Epithelial cell of proximal tubule (primary cell): ENCODE measurements around the gene GSPT1. TPM values are rescaled to one million over a fixed set of nuclear protein-coding genes. Genes with fewer than 3 reads are reported as not detected.
"Not testable (repeated sequence)": the region's sequence is repeated elsewhere in the genome, so short reads cannot be mapped to it uniquely, and the experiment has no call there.

ENCODE experiments used
- DNase-seq: peaks from one replicate; pipeline ENCODE4 v3.0.0-alpha.2; 2011; ENCODE audit warnings: low read depth
- H3K4me3 ChIP-seq: 2 replicates; pipeline ENCODE4 v1.5.1; 2011; ENCODE audit warnings: low read depth, mild to moderate bottlenecking, low read length
- total RNA-seq: library from RNA; depleted of rRNA; stranded (reverse); fragments of >200 nt; gene quantifications from 2 replicates; pipeline ENCODE4 v1.2.3, GENCODE V29; 2015
- TF ChIP-seq, protein P1 (sequence below): conservative IDR thresholded peaks from 2 replicates; pipeline ENCODE4 v1.5.1; 2012; ENCODE audit warnings: low read depth, mild to moderate bottlenecking, low read length

Gene GSPT1
- total RNA-seq, 1 donor from 2014 or later: 87.3 TPM

DNA sequence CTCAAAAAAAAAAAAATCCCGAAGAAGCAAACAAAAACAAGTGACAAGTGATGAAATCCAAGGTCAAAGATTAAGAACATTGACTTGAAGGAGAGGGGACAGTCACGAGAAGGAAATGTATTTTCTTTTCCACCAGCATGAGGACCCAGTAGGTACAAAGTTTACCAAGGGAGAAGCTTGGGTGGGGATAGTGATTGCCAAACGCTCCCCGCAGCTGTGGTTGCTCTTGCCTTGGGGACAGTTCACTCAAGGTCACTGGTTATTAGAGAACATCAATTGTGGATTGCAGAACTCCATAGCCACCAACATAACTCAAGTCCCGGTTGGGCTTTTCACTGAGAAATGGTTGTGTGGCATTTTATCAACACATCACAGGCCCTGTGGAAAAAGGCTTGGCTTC lies 91.4 kb downstream of the GSPT1 start:
- TF ChIP-seq, protein P1, sequence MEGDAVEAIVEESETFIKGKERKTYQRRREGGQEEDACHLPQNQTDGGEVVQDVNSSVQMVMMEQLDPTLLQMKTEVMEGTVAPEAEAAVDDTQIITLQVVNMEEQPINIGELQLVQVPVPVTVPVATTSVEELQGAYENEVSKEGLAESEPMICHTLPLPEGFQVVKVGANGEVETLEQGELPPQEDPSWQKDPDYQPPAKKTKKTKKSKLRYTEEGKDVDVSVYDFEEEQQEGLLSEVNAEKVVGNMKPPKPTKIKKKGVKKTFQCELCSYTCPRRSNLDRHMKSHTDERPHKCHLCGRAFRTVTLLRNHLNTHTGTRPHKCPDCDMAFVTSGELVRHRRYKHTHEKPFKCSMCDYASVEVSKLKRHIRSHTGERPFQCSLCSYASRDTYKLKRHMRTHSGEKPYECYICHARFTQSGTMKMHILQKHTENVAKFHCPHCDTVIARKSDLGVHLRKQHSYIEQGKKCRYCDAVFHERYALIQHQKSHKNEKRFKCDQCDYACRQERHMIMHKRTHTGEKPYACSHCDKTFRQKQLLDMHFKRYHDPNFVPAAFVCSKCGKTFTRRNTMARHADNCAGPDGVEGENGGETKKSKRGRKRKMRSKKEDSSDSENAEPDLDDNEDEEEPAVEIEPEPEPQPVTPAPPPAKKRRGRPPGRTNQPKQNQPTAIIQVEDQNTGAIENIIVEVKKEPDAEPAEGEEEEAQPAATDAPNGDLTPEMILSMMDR: no peak
- no peak overlapping the region for H3K4me3 ChIP-seq
- no peak for DNase-seq

DNA sequence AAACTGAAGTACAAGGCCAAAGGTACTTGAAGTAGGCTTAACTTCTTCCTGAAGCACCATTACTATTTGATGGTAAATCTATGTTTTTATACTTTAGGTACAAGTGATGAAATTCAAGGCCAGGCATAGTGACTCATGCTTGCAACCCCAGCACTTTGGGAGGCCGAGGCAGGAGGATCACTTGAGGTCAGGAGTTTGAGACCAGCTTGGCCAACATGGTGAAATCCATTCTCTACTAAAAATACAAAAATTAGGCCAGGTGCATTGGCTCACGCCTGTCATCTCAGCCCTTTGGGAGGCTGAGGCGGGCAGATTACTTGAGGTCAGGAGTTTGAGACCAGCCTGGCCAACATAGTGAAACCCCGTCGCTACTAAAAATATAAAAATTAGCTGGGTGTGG lies 92.1 kb downstream of the GSPT1 start:
- not testable (repeated sequence) for DNase-seq, H3K4me3 ChIP-seq

DNA sequence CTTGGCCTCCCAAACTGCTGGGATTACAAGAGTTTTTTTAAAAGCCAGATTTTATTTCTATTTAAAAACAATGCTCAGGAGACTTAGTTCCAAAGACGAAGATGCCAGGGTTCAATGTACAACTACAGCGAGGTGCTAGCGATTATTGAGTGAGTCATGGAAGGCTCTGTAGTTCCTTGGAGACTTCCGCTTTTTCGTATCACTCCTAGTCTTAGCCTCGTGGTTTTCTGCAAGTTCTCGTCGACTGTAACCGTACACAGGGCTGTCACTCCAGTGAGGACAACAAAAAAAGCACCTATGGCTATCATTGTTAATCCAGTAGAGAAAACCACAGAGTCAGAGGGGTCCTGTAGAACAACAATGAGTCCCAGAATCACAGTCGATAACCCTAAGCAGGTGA lies 96.0 kb downstream of the GSPT1 start:
- no peak overlapping the region for H3K4me3 ChIP-seq
- TF ChIP-seq, protein P1: no peak
- no peak for DNase-seq

DNA sequence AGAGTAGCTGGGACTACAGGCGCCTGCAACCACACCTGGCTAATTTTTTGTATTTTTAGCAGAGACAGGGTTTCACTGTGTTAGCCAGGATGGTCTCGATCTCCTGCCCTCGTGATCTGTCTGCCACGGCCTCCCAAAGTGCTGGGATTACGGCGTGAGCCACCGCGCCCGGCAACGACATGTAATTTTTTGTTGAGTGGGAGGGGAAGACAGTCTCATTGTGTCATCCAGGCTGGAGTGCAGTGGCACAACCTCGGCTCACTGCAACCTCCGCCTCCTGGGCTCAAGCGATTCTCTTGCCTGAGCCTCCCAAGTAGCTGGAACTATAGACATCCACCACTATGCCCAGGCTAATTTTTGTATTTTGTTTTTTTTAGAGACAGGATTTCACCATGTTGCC lies 96.8 kb downstream of the GSPT1 start:
- not testable (repeated sequence) for DNase-seq, H3K4me3 ChIP-seq

Other genes starting within 250 kb of the GSPT1 start
- 10.9 and 11.2 TPM in 2 replicates for gene SNN, start 247.5 kb downstream of the GSPT1 start, total RNA-seq
- gene TXNDC11, start 173.1 kb downstream of the GSPT1 start, total RNA-seq: 20.2 and 29.9 TPM in 2 replicates
- 13.7 and 14.5 TPM in 2 replicates for gene ZC3H7A, start 118.7 kb downstream of the GSPT1 start, total RNA-seq
- gene RSL1D1, start 64.4 kb downstream of the GSPT1 start, total RNA-seq: 141 and 206 TPM in 2 replicates
- gene NPIPB2, start 26.1 kb upstream of the GSPT1 start, total RNA-seq: 0.36 TPM in 1 of 2 replicates, not detected in the other
- gene TNFRSF17, start 49.3 kb upstream of the GSPT1 start, total RNA-seq: not detected in 2 replicates
- gene SNX29, start 60.8 kb upstream of the GSPT1 start, total RNA-seq: 4.1 and 6.7 TPM in 2 replicates